Breast epithelium (tissue), 4 donors: Measurements from ENCODE around the gene FABP2. TPM values are rescaled to one million over a fixed set of nuclear protein-coding genes. Genes with fewer than 3 reads are reported as not detected.
A peak's percentile ranks its signal among the peaks of the same experiment; 100 is the strongest.
"Not testable (repeated sequence)": the region's sequence is repeated elsewhere in the genome, so short reads cannot be mapped to it uniquely, and the experiment has no call there.

Source experiments
- DNase-seq, 2 donors: peaks; one replicate each; pipeline ENCODE4 v3.0.0-alpha.2; 2019; ENCODE audit warnings: low spot score in 2 of 2
- H3K27ac ChIP-seq, 2 donors: fragments of 200-600 bp; sonication (generic) in 1 of 2; one replicate each; pipeline ENCODE4 v1.5.1; 2016 to 2019; ENCODE audit warnings: mild to moderate bottlenecking in 1 of 2
- H3K27me3 ChIP-seq, 2 donors: fragments of 200-600 bp; sonication (generic) in 1 of 2; one replicate each; pipeline versions ENCODE4 v1.5.1 to v1.6.0; 2017 to 2019; ENCODE audit warnings: control low read depth in 1 of 2, mild to moderate bottlenecking in 1 of 2
- H3K36me3 ChIP-seq: fragments of 200-600 bp; one replicate; pipeline ENCODE4 v1.5.1; 2019
- H3K4me1 ChIP-seq, 2 donors: fragments of 200-600 bp; sonication (generic); one replicate each; pipeline ENCODE4 v1.5.1; 2016 to 2019; ENCODE audit warnings: control low read depth in 1 of 2
- H3K4me3 ChIP-seq, 3 donors: fragments of 200-600 bp; sonication (generic); 1 replicate in 2 of 3; 2 replicates in 1 of 3; pipeline ENCODE4 v1.5.1; 2016 to 2019; ENCODE audit warnings: mild to moderate bottlenecking in 3 of 3, moderate library complexity in 2 of 3
- H3K9me3 ChIP-seq, 2 donors: fragments of 200-600 bp; sonication (generic) in 1 of 2; one replicate each; pipeline ENCODE4 v1.5.1; 2016 to 2019; ENCODE audit warnings: control low read depth in 1 of 2
- CTCF ChIP-seq, 3 donors: fragments of 450-650 bp; IDR thresholded peaks; one replicate each; pipeline ENCODE4 v1.5.1; 2016 to 2017; ENCODE audit warnings: antibody characterized with exemption in 3 of 3, mild to moderate bottlenecking in 3 of 3, moderate library complexity in 3 of 3
- POLR2A ChIP-seq: fragments of 450-650 bp; IDR thresholded peaks from one replicate; pipeline ENCODE4 v1.6.1; 2016; ENCODE audit warnings: antibody characterized with exemption, mild to moderate bottlenecking, moderate library complexity
- POLR2AphosphoS5 ChIP-seq, 3 donors: sonication (generic); formaldehyde crosslinking; IDR thresholded peaks; one replicate each; pipeline ENCODE4 v1.6.1; 2017; ENCODE audit warnings: antibody characterized with exemption in 3 of 3
- intact Hi-C: fragments of 100-400 bp; cut with DNase I; formaldehyde crosslinking; loops from one replicate; pipeline ENCODE4 v1.15.1; 2023; ENCODE audit warnings: low total_unique reads
- total RNA-seq, 3 donors: library from RNA; depleted of rRNA; stranded (reverse); fragments of >200 nt; gene quantifications; one replicate each; pipeline ENCODE4 v1.1.0, GENCODE V29; 2016

FABP2 gene
- total RNA-seq, 3 donors from 2014 or later: not detected

DNA sequence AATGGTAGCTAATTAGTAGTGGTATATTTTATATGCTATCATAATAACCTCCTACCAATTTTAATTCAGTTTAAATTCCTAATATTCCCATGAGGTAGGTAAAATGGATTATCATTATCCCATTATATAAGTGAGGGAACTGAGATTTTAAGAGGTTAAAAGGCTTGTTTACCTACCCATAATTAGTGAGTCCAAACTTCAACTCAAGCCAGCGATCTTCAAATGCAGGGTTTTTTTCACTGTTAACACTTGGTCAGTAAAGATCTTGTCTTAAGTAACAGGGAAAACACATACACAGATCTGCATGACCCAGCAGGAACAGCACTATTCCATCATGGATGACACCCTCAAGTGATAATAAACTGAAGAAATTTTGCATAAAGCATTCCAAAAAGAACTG lies 31.3 kb downstream of the FABP2 start:
- no peak for DNase-seq
- H3K27ac ChIP-seq: no peak overlapping the region
- no peaks in the 10 kb centered on the region for H3K27me3 ChIP-seq
- TF ChIP-seq POLR2AphosphoS5 (IDR thresholded peaks at IDR 0.05): no peak
- no peak for TF ChIP-seq CTCF (IDR thresholded peaks at IDR 0.05)
- no peak for TF ChIP-seq POLR2A
- H3K9me3 ChIP-seq: no peaks in the 10 kb centered on the region
- no peaks in the 10 kb centered on the region for H3K36me3 ChIP-seq
- intact Hi-C loops: no loop called here
- H3K4me3 ChIP-seq: no peak overlapping the region
- no peaks in the 10 kb centered on the region for H3K4me1 ChIP-seq

GRCh38 chr4:119289313-119289712 lies 32.6 kb downstream of the FABP2 start:
- no peak for TF ChIP-seq POLR2A
- TF ChIP-seq POLR2AphosphoS5 (IDR thresholded peaks at IDR 0.05): no peak
- no peak for TF ChIP-seq CTCF (IDR thresholded peaks at IDR 0.05)
- H3K36me3 ChIP-seq: no peaks in the 10 kb centered on the region
- H3K27ac ChIP-seq: no peak overlapping the region
- H3K27me3 ChIP-seq: no peaks in the 10 kb centered on the region
- intact Hi-C loops: no loop called here
- no peaks in the 10 kb centered on the region for H3K4me1 ChIP-seq
- H3K4me3 ChIP-seq: no peak overlapping the region
- no peak for DNase-seq
- H3K9me3 ChIP-seq: no peaks in the 10 kb centered on the region

DNA sequence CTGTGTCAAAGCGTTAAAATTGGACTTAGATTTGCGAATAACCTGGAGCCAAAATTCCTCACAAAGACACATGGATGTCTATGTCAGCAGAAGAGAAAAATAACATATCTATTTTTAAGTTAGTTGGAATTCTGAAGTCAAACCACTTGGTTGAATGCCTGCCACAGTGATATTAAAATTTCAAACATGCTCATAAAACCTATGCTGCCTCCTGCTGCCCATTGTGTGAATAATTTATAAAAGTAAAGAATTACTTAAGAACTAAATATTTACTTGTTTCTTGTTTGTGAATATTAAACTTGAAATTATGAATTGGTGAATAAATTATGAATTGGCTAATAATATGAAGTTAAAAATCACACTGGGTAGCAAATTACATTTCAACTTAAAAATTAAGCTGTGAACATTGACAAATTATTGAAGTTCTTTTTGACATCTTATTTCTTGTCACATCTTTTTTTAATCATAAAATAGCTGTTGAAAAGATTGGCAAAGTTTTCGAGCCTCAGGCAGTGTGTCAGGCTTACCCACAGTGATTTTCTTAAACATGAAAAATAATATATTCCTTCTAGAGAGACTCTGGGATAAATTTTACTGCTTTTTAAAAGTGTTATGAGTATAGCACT lies 35.4 kb downstream of the FABP2 start:
- H3K4me3 ChIP-seq: no peak overlapping the region
- intact Hi-C loops: no loop called here
- H3K9me3 ChIP-seq: no peaks in the 10 kb centered on the region
- no peaks in the 10 kb centered on the region for H3K27me3 ChIP-seq
- TF ChIP-seq CTCF (IDR thresholded peaks at IDR 0.05) (peak; percentile 43 to 74 (median 67)), POLR2A (no peak), POLR2AphosphoS5 (IDR thresholded peaks at IDR 0.05) (no peak)
- no peak for DNase-seq
- H3K27ac ChIP-seq: no peak overlapping the region
- no peaks in the 10 kb centered on the region for H3K4me1 ChIP-seq
- H3K36me3 ChIP-seq: no peaks in the 10 kb centered on the region

GRCh38 chr4:119284876-119285780 lies 36.8 kb downstream of the FABP2 start:
- Histone ChIP-seq H3K27ac (peak overlapping the region in 1 of 2 donors; percentile 53), H3K36me3 (no peaks in the 10 kb centered on the region), H3K27me3 (no peaks in the 10 kb centered on the region), H3K4me1 (no peaks in the 10 kb centered on the region), H3K4me3 (peak overlapping the region in 1 of 3 donors; percentile 2), H3K9me3 (no peaks in the 10 kb centered on the region)
- TF ChIP-seq POLR2AphosphoS5 (IDR thresholded peaks at IDR 0.05): no peak
- peak in 2 of 3 donors; percentile 32 to 39 for TF ChIP-seq CTCF (IDR thresholded peaks at IDR 0.05)
- intact Hi-C loops: no loop called here
- DNase-seq: no peak

DNA sequence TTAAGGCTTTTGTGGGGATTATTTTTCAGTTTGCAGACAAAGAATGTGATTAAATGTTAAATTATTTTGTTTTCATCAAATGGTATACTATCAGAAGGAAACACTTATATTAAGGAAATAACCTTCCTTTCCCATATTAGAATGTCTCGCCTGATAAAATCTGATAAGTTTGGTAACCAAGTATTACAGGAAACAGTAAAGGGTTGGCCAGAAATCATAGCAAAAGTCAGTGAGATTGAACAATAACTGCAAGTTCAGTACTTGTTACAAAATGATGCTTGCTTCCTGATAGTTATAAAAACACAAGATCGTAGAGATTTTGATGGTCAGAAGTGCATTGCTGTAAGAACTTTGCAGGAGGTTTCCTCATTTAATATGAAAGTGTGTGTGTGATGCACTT lies 40.5 kb downstream of the FABP2 start:
- no peak for DNase-seq
- H3K36me3 ChIP-seq: no peaks in the 10 kb centered on the region
- no peak overlapping the region for H3K4me3 ChIP-seq
- no peak for TF ChIP-seq POLR2AphosphoS5 (IDR thresholded peaks at IDR 0.05)
- no peak for TF ChIP-seq POLR2A
- TF ChIP-seq CTCF (IDR thresholded peaks at IDR 0.05): no peak
- H3K9me3 ChIP-seq: no peaks in the 10 kb centered on the region
- no peak overlapping the region for H3K27ac ChIP-seq
- H3K4me1 ChIP-seq: no peaks in the 10 kb centered on the region
- intact Hi-C loops: no loop called here
- H3K27me3 ChIP-seq: no peaks in the 10 kb centered on the region

- H3K9me3 ChIP-seq, H3K36me3 ChIP-seq, H3K4me3 ChIP-seq, intact Hi-C loops, H3K27me3 ChIP-seq, DNase-seq, H3K4me1 ChIP-seq, H3K27ac ChIP-seq: not testable (repeated sequence)
Observed at GRCh38 chr4:119279945-119280344, 42.0 kb downstream of the FABP2 start.

DNA sequence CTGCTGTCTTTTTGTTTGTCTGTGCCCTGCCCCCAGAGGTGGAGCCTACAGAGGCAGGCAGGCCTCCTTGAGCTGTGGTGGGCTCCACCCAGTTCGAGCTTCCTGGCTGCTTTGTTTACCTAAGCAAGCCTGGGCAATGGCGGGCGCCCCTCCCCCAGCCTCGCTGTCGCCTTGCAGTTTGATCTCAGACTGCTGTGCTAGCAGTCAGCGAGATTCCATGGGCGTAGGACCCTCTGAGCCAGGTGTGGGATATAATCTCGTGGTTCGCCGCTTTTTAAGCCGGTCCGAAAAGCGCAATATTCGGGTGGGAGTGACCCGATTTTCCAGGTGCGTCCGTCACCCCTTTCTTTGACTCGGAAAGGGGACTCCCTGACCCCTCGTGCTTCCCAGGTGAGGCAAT lies 42.4 kb downstream of the FABP2 start:
- DNase-seq, H3K27me3 ChIP-seq, H3K27ac ChIP-seq, H3K4me3 ChIP-seq, intact Hi-C loops, H3K4me1 ChIP-seq, H3K36me3 ChIP-seq, H3K9me3 ChIP-seq: not testable (repeated sequence)
